GM06990 (cell line): ENCODE data around the gene CPLX1.

Source experiments
- DNase-seq: peaks from one replicate; pipeline ENCODE4 v3.0.0-alpha.2; 2011; ENCODE audit not compliant: insufficient read length; ENCODE audit errors: extremely low read depth
- H3K27me3 ChIP-seq: replicated peaks from 2 replicates; pipeline ENCODE4 v1.6.0; 2011; ENCODE audit warnings: low read length; ENCODE audit not compliant: control insufficient read depth, insufficient read depth
- H3K36me3 ChIP-seq: 2 replicates; pipeline ENCODE4 v1.5.1; 2011; ENCODE audit warnings: low read length; ENCODE audit not compliant: control insufficient read depth, insufficient read depth
- H3K4me3 ChIP-seq: replicated peaks from 2 replicates; pipeline ENCODE4 v1.5.1; 2011; ENCODE audit warnings: low read depth, mild to moderate bottlenecking, control low read depth, low read length
- CTCF ChIP-seq: IDR thresholded peaks from 2 replicates; pipeline ENCODE4 v1.5.1; 2011; ENCODE audit warnings: low read length, control low read depth, mild to moderate bottlenecking, inconsistent platforms; ENCODE audit not compliant: insufficient read depth, poor library complexity, severe bottlenecking

Gene CPLX1

DNA sequence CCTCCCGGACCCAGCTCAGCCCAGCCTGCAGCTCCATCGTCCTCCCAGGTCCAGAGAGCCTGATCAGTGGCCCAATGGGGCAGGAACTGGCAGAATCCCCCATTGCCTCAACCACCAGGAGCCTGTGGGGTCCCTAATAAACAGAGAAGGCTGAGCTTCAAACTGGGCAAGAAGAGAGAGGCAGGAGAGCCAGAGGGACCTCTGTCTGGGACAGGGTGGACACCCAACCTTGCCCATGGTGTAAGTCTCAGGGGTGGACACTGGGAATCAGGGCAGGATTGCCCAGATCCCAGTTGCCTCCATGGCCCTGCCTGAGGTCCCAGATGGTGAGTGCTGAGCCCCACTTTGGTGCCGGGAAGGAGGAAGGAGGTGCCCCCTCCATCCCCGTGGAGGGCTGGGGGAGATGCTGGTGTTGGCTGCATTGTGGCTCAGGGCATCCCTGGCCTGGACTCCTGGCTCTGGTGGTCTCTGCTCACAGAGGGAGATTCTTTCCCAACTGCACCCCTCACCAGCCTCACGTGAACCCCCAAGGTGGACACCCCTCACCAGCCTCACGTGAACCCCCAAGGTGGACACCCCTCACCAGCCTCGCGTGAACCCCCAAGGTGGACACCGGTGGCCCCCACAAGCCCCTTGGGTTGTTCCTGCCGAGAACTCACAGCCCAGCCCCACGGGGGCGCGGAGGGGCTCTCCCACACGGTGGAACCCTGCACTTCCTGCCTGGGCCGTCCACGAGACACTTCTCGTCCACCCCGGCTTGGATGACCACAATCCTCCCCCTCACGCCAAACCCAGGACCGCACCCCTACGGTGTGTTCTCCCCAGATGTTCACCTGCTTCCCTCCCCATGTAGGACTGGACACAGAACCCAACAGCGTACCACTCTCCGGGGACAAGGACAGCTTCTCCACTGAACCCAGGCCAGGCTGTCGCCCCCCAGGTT, 5.4 kb downstream of the CPLX1 start:
- no peaks in the 10 kb centered on the region; the same call in 1 of the 2 replicates for H3K27me3 ChIP-seq
- H3K36me3 ChIP-seq: no peaks in the 10 kb centered on the region; the same call in 1 of the 2 replicates
- no peak for TF ChIP-seq CTCF
- H3K4me3 ChIP-seq: no peak overlapping the region
- no peak for DNase-seq

GRCh38 chr4:819401-820229, 6.3 kb downstream of the CPLX1 start:
- no peaks in the 10 kb centered on the region; the same call in 1 of the 2 replicates for H3K27me3 ChIP-seq
- no peak overlapping the region for H3K4me3 ChIP-seq
- H3K36me3 ChIP-seq: no peaks in the 10 kb centered on the region; the same call in 1 of the 2 replicates
- TF ChIP-seq CTCF: no peak
- DNase-seq: no peak

- TF ChIP-seq CTCF: no peak
- Histone ChIP-seq H3K27me3 (peaks cover under 1% of the 10 kb centered on the region), H3K4me3 (no peak overlapping the region), H3K36me3 (no peaks in the 10 kb centered on the region; the same call in 1 of the 2 replicates)
- no peak for DNase-seq
Observed at GRCh38 chr4:818106-818921, 7.6 kb downstream of the CPLX1 start.

- H3K4me3 ChIP-seq: no peak overlapping the region
- no peaks in the 10 kb centered on the region; the same call in 1 of the 2 replicates for H3K36me3 ChIP-seq
- DNase-seq: no peak
- TF ChIP-seq CTCF: no peak
- H3K27me3 ChIP-seq: peaks cover 2% of the 10 kb centered on the region
Observed at GRCh38 chr4:815464-816146, 10.3 kb downstream of the CPLX1 start.
